GM12878 (cell line): ENCODE measurements around the gene SPACDR. TPM values are rescaled to one million over a fixed set of nuclear protein-coding genes. Genes with fewer than 3 reads are reported as not detected.

Source experiments
- ATAC-seq: fragments of 200-7000 bp; cut with Tn5 transposase; 3 replicates; pipeline ENCODE4 v1.9.1; 2020; ENCODE audit warnings: mild to moderate bottlenecking, moderate library complexity
- BruUV-seq: library from RNA; stranded (reverse); fragments of 400-500 nt; replicated peaks from 2 replicates; lab custom pipeline; 2021; lab: Mats Ljungman, UMichigan
- CTCF ChIA-PET: fragments of 300-600 bp; sonication (Branson Sonifier 250); formaldehyde crosslinking; extraction: SDS; loops from one replicate; lab custom pipeline; 2021; ENCODE audit warnings: inconsistent platforms; lab: Yijun Ruan, JAX
- POLR2A ChIA-PET: fragments of 350-600 bp; formaldehyde crosslinking; extraction: SDS; loops from one replicate; lab custom pipeline; 2021; ENCODE audit warnings: inconsistent platforms; lab: Charles Lee
- RAD21 ChIA-PET: fragments of 300-600 bp; sonication (Branson Sonifier 250); formaldehyde crosslinking; loops from one replicate; lab custom pipeline; 2023; ENCODE audit warnings: antibody characterized with exemption; ENCODE audit not compliant: unreplicated experiment; lab: Charles Lee
- SMC1A ChIA-PET: fragments of 300-600 bp; sonication (Branson Sonifier 250); formaldehyde crosslinking; loops from one replicate; lab custom pipeline; 2023; ENCODE audit not compliant: unreplicated experiment, uncharacterized antibody; lab: Charles Lee
- DNase-seq: peaks from one replicate; pipeline ENCODE4 v3.0.0-alpha.2; 2011; ENCODE audit warnings: low read depth, low spot score
- FAIRE-seq: peaks from 3 replicates; lab custom pipeline; 2011; peaks lifted over from hg19 to GRCh38; lab: Jason Lieb, UNC
- H2AFZ ChIP-seq: 2 replicates; pipeline ENCODE4 v1.6.0; 2011; ENCODE audit warnings: low read depth, low read length, control low read depth; ENCODE audit not compliant: control insufficient read depth
- H3K27ac ChIP-seq: 2 replicates; pipeline ENCODE4 v1.5.1; 2011; ENCODE audit warnings: control low read depth; ENCODE audit not compliant: control insufficient read depth, insufficient read depth
- H3K27me3 ChIP-seq, 2 experiments: replicated peaks in 1 of 2; 2 replicates each; pipeline versions ENCODE4 v1.6.0 to v1.6.1; 2011; ENCODE audit warnings: low read length in 1 of 2; ENCODE audit not compliant: control insufficient read depth in 2 of 2, insufficient read depth in 2 of 2
- H3K36me3 ChIP-seq, 2 experiments: 2 replicates each; pipeline ENCODE4 v1.5.1; 2011; ENCODE audit warnings: low read length in 1 of 2; ENCODE audit not compliant: control insufficient read depth in 2 of 2, insufficient read depth in 2 of 2
- H3K4me1 ChIP-seq: 2 replicates; pipeline ENCODE4 v1.6.1; 2011; ENCODE audit warnings: mild to moderate bottlenecking, low read length, moderate library complexity, mixed read lengths; ENCODE audit not compliant: control insufficient read depth, insufficient read depth
- H3K4me2 ChIP-seq: 2 replicates; pipeline ENCODE4 v1.6.0; 2011; ENCODE audit warnings: control low read depth; ENCODE audit not compliant: control insufficient read depth, insufficient read depth
- H3K4me3 ChIP-seq: fragments of 200-600 bp; sonication (generic); 2 replicates; pipeline ENCODE4 v1.5.1; 2016
- H3K79me2 ChIP-seq: 2 replicates; pipeline ENCODE4 v1.6.0; 2011; ENCODE audit warnings: low read length; ENCODE audit not compliant: control insufficient read depth, insufficient read depth
- H3K9ac ChIP-seq: 2 replicates; pipeline ENCODE4 v1.8.0; 2011; ENCODE audit warnings: low read length, control low read depth, mixed read lengths; ENCODE audit not compliant: control insufficient read depth, insufficient read depth
- H3K9me3 ChIP-seq: replicated peaks from 3 replicates; pipeline ENCODE4 v1.5.1; 2011; ENCODE audit warnings: mild to moderate bottlenecking, low read length; ENCODE audit not compliant: control insufficient read depth, insufficient read depth
- H4K20me1 ChIP-seq: 2 replicates; pipeline ENCODE4 v1.6.0; 2011; ENCODE audit not compliant: control insufficient read depth, insufficient read depth
- CBFB ChIP-seq: IDR thresholded peaks from 2 replicates; pipeline ENCODE4 v1.6.1; 2016; ENCODE audit warnings: antibody characterized with exemption, low read depth
- CBX5 ChIP-seq: sonication (generic); IDR thresholded peaks from 2 replicates; pipeline ENCODE4 v1.6.1; 2016; ENCODE audit warnings: low read depth, moderate library complexity, mild to moderate bottlenecking, inconsistent platforms
- CEBPB ChIP-seq, 2 experiments: fragments of 150-350 bp in 1 of 2; IDR thresholded peaks; 2 replicates each; pipeline ENCODE4 v1.6.1; 2012 to 2014; ENCODE audit warnings: low read depth in 2 of 2, low read length in 2 of 2, borderline replicate concordance in 1 of 2, inconsistent platforms in 1 of 2
- DPF2 ChIP-seq: fragments of 450-650 bp; IDR thresholded peaks from 2 replicates; pipeline ENCODE4 v1.6.1; 2017; ENCODE audit warnings: mild to moderate bottlenecking
- FOXM1 ChIP-seq: IDR thresholded peaks from 2 replicates; pipeline ENCODE4 v1.6.1; 2012; ENCODE audit warnings: low read depth, mild to moderate bottlenecking, inconsistent platforms, low read length, moderate library complexity
- GABPA ChIP-seq: IDR thresholded peaks from 2 replicates; pipeline ENCODE4 v1.6.1; 2014; ENCODE audit warnings: antibody characterized with exemption, low read depth, mild to moderate bottlenecking, inconsistent platforms
- IKZF1 ChIP-seq: fragments of 450-650 bp; conservative IDR thresholded peaks from 2 replicates; pipeline ENCODE4 v1.6.1; 2017; ENCODE audit warnings: antibody characterized with exemption, mild to moderate bottlenecking
- IRF4 ChIP-seq: IDR thresholded peaks from 2 replicates; pipeline ENCODE4 v1.6.1; 2011; ENCODE audit warnings: low read depth, low read length
- KLF5 ChIP-seq: fragments of 450-650 bp; IDR thresholded peaks from 2 replicates; pipeline ENCODE4 v1.6.1; 2014; ENCODE audit warnings: mild to moderate bottlenecking; ENCODE audit not compliant: partially characterized antibody
- NFYB ChIP-seq: IDR thresholded peaks from 2 replicates; pipeline ENCODE4 v1.6.1; 2011; ENCODE audit warnings: low read depth, mild to moderate bottlenecking, low read length, improper control_type of control experiment, moderate library complexity; ENCODE audit not compliant: insufficient read depth
- NRF1 ChIP-seq: conservative IDR thresholded peaks from 2 replicates; pipeline ENCODE4 v1.6.1; 2011; ENCODE audit warnings: mild to moderate bottlenecking, low read depth, low read length, improper control_type of control experiment
- RB1 ChIP-seq: fragments of 450-650 bp; formaldehyde crosslinking; IDR thresholded peaks from 2 replicates; pipeline ENCODE4 v1.6.1; 2017; ENCODE audit warnings: mild to moderate bottlenecking, borderline replicate concordance
- RUNX3 ChIP-seq: IDR thresholded peaks from 2 replicates; pipeline ENCODE4 v1.6.1; 2012; ENCODE audit warnings: low read length, inconsistent platforms
- SRF ChIP-seq, 2 experiments: IDR thresholded peaks; 2 replicates each; pipeline ENCODE4 v1.6.1; 2011; ENCODE audit warnings: low read depth in 2 of 2, low read length in 2 of 2, mild to moderate bottlenecking in 1 of 2, moderate library complexity in 1 of 2
- STAT3 ChIP-seq: IDR thresholded peaks from 2 replicates; pipeline ENCODE4 v1.6.1; 2011; ENCODE audit warnings: low read depth, low read length, improper control_type of control experiment
- ZNF24 ChIP-seq: fragments of 450-650 bp; IDR thresholded peaks from 2 replicates; pipeline ENCODE4 v1.6.1; 2017; ENCODE audit warnings: antibody characterized with exemption, mild to moderate bottlenecking
- WGBS: methylation state at CpG from one replicate; pipeline ENCODE4 v1.1.6; 2016; ENCODE audit warnings: low lambda C conversion rate; ENCODE audit not compliant: insufficient replicate concordance, insufficient coverage; ENCODE audit errors: missing lambda C conversion rate; 5-methylcytosine and 5-hydroxymethylcytosine counted together
- in situ Hi-C: fragments of 300-500 bp; cut with MboI; formaldehyde crosslinking; loops from 9 replicates; pipeline ENCODE4 v1.14.3; 2018; ENCODE audit warnings: mixed read lengths
- intact Hi-C: fragments of 100-400 bp; cut with micrococcal nuclease; formaldehyde crosslinking; loops from one replicate; pipeline ENCODE4 v1.14.2; 2022; ENCODE audit not compliant: unreplicated experiment
- polyA plus RNA-seq, 11 experiments: library from polyadenylated mRNA; depleted of rRNA in 4 of 11; unstranded in 6 of 11; stranded (reverse) in 5 of 11; fragments of >200 nt; fragmentation: Nextera tagmentation in 4 of 11; fragmentation: Illumina TruSeq in 1 of 11; extraction: Ambion mirVana in 4 of 11; extraction: Trizol in 1 of 11; gene quantifications; 1 replicate in 1 of 11; 2 replicates in 10 of 11; pipeline versions ENCODE4 v1.2.1 to v1.2.3, GENCODE V29; 2011 to 2016; ENCODE audit warnings: inconsistent platforms in 2 of 11, missing spikeins in 2 of 11, low read depth in 1 of 11
- total RNA-seq, 4 experiments: library from RNA; depleted of rRNA in 3 of 4; stranded (reverse); fragments of >200 nt in 3 of 4; fragmentation: Illumina TruSeq in 1 of 4; extraction: Trizol in 1 of 4; gene quantifications; 2 replicates each; pipeline versions ENCODE4 v1.2.1 to v1.2.3, GENCODE V29; 2013 to 2021
- TF ChIP-seq, protein P1 (sequence below): fragments of 450-650 bp; IDR thresholded peaks from 2 replicates; pipeline ENCODE4 v1.6.1; 2017; ENCODE audit warnings: low read depth, mild to moderate bottlenecking, moderate library complexity
- TF ChIP-seq, protein P2 (sequence below): fragments of 450-650 bp; IDR thresholded peaks from 2 replicates; pipeline ENCODE4 v1.6.1; 2017; ENCODE audit warnings: borderline replicate concordance
- TF ChIP-seq, protein P3 (sequence below): fragments of 450-650 bp; IDR thresholded peaks from 2 replicates; pipeline ENCODE4 v1.6.1; 2016; ENCODE audit warnings: mild to moderate bottlenecking

Gene SPACDR
- total and polyA plus RNA-seq, 10 of the 15 experiments (the other 5 are each of a cell fraction or from before 2014, with no cell fraction given) = 0.18 to 1.5 (median 0.63) TPM

DNA sequence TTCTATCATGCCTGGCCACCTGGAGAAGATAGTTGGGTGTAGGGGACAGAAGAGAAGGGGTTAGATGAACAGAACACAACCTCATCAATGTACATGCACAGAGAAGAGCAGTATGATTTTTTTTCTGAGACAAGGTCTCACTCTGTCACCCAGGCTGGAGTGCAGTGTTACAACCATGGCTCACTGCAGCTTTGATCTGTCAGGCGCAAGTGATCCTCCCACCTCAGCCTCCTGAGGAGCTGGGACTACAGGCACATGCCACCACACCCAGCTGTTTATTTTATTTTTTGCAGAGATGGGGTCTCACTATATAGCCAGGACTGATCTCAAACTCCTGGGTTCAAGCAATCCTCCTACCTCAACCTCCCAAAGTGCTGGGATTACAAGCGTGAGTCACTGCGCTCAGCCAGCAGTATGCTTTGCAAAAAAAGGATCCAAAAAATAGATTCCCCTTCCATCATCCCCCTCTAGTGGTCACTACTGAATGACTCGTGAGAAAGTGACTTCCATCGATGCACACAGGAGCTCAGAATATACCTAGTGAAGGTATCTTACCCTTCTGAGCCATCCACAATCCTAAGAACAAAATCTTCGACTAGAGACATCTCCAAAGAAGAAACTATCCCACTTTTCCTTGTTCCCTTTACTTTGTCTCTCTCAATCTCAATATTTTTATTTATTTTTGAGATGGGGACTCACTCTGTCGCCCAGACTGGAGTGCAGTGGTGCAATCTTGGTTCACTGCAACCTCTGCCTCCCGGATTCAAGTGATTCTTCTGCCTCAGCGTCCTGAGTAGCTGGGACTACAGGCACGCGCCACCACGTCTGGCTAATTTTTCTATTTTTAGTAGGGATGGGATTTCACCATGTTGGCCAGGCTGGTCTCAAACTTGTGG is 56.5 kb downstream of the SPACDR start:
- H4K20me1 ChIP-seq = no peaks in the 10 kb centered on the region
- in situ Hi-C loops = loop anchor here (5.0 kb wide), 1 partner anchor 275 kb away; no protein-coding TSS in a partner anchor
- no peak overlapping the region for H3K9ac ChIP-seq
- H3K4me2 ChIP-seq = no peak overlapping the region
- H3K4me1 ChIP-seq = peaks cover 7% of the 10 kb centered on the region
- POLR2A ChIA-PET = interaction anchor here (0.7 to 2.4 kb wide), 19 partner anchors 9 to 207 kb away, joined by 3 to 10 read pairs (median 4); partner anchors contain the start of genes MEPCE, PPP1R35 and ZCWPW1
- no TSS peak for BruUV-seq
- FAIRE-seq = peak; percentile 96
- intact Hi-C loops = loop anchor here (1.0 to 5.0 kb wide), 4 partner anchors 33 to 275 kb away; partner anchors contain the start of gene PILRB
- CTCF ChIA-PET = interaction anchor here (0.6 to 4.0 kb wide), 49 partner anchors 8 to 489 kb away, joined by 3 to 134 read pairs (median 5); partner anchors contain the start of genes LAMTOR4, PILRA, PILRB and TSC22D4
- no peaks in the 10 kb centered on the region for H3K36me3 ChIP-seq
- SMC1A ChIA-PET = interaction anchor here (0.8 to 4.5 kb wide), 35 partner anchors 8 to 274 kb away, joined by 3 to 65 read pairs (median 5); partner anchors contain the start of genes MEPCE and ZCWPW1
- H3K27ac ChIP-seq = no peak overlapping the region
- RAD21 ChIA-PET = interaction anchor here (0.5 to 3.7 kb wide), 40 partner anchors 8 to 274 kb away, joined by 3 to 89 read pairs (median 5); partner anchors contain the start of genes FBXO24, GAL3ST4, LAMTOR4 and LRCH4
- peak overlapping the region; percentile 18; the same call in 1 of the 2 replicates for H2AFZ ChIP-seq
- H3K4me3 ChIP-seq = no peak overlapping the region
- no peaks in the 10 kb centered on the region for H3K27me3 ChIP-seq
- 23% methylated on average over 12 of the region's 12 CpGs for WGBS
- ATAC-seq = peak; percentile 98
- no peaks in the 10 kb centered on the region for H3K79me2 ChIP-seq
- no peaks in the 10 kb centered on the region for H3K9me3 ChIP-seq
- DNase-seq = peak; percentile 66
- no peak for TF ChIP-seq KLF5
- peak; percentile 24; the same call in 1 of the 2 replicates for TF ChIP-seq RB1
- TF ChIP-seq STAT3 = no peak
- TF ChIP-seq, protein P1, sequence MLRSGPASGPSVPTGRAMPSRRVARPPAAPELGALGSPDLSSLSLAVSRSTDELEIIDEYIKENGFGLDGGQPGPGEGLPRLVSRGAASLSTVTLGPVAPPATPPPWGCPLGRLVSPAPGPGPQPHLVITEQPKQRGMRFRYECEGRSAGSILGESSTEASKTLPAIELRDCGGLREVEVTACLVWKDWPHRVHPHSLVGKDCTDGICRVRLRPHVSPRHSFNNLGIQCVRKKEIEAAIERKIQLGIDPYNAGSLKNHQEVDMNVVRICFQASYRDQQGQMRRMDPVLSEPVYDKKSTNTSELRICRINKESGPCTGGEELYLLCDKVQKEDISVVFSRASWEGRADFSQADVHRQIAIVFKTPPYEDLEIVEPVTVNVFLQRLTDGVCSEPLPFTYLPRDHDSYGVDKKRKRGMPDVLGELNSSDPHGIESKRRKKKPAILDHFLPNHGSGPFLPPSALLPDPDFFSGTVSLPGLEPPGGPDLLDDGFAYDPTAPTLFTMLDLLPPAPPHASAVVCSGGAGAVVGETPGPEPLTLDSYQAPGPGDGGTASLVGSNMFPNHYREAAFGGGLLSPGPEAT = peak; percentile 22; the same call in 1 of the 2 replicates
- TF ChIP-seq CEBPB (IDR thresholded peaks at IDR 0.05; ENCODE audit: borderline replicate concordance in 1 of 2, low read depth in 2 of 2, low read length in 2 of 2) = no peak
- no peak for TF ChIP-seq SRF (IDR thresholded peaks at IDR 0.05; ENCODE audit: low read depth in 2 of 2, low read length in 2 of 2)
- peak; percentile 45; the same call in 1 of the 2 replicates for TF ChIP-seq DPF2
- no peak for TF ChIP-seq NRF1
- no peak for TF ChIP-seq CBFB
- TF ChIP-seq FOXM1 = no peak
- TF ChIP-seq, protein P2, sequence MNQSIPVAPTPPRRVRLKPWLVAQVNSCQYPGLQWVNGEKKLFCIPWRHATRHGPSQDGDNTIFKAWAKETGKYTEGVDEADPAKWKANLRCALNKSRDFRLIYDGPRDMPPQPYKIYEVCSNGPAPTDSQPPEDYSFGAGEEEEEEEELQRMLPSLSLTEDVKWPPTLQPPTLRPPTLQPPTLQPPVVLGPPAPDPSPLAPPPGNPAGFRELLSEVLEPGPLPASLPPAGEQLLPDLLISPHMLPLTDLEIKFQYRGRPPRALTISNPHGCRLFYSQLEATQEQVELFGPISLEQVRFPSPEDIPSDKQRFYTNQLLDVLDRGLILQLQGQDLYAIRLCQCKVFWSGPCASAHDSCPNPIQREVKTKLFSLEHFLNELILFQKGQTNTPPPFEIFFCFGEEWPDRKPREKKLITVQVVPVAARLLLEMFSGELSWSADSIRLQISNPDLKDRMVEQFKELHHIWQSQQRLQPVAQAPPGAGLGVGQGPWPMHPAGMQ = no peak
- no peak for TF ChIP-seq IRF4
- TF ChIP-seq CBX5 = no peak
- 0 out of 2 replicates have a peak, but pooled peaks have one; percentile 45 for TF ChIP-seq IKZF1
- no peak for TF ChIP-seq GABPA
- TF ChIP-seq NFYB = no peak
- TF ChIP-seq, protein P3, sequence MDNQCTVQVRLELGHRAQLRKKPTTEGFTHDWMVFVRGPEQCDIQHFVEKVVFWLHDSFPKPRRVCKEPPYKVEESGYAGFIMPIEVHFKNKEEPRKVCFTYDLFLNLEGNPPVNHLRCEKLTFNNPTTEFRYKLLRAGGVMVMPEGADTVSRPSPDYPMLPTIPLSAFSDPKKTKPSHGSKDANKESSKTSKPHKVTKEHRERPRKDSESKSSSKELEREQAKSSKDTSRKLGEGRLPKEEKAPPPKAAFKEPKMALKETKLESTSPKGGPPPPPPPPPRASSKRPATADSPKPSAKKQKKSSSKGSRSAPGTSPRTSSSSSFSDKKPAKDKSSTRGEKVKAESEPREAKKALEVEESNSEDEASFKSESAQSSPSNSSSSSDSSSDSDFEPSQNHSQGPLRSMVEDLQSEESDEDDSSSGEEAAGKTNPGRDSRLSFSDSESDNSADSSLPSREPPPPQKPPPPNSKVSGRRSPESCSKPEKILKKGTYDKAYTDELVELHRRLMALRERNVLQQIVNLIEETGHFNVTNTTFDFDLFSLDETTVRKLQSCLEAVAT = peak; percentile 35; the same call in 1 of the 2 replicates
- TF ChIP-seq RUNX3 = peak; percentile 18; the same call in 1 of the 2 replicates
- TF ChIP-seq ZNF24 = peak; percentile 8; the same call in 1 of the 2 replicates
